HepG2 (cell line): ENCODE results near the gene DHX30. TPM values are rescaled to one million over a fixed set of nuclear protein-coding genes. Genes with fewer than 3 reads are reported as not detected.
"Not testable (repeated sequence)": the region's sequence is repeated elsewhere in the genome, so short reads cannot be mapped to it uniquely, and the experiment has no call there.

Experiments
- ATAC-seq: fragments of 200-7000 bp; cut with Tn5 transposase; 3 replicates; pipeline ENCODE4 v1.9.1; 2020; ENCODE audit warnings: mild to moderate bottlenecking, moderate library complexity
- BruUV-seq: library from RNA; stranded (reverse); fragments of 400-500 nt; replicated peaks from 2 replicates; lab custom pipeline; 2021; lab: Mats Ljungman, UMichigan
- CTCF ChIA-PET: fragments of 300-600 bp; formaldehyde crosslinking; extraction: SDS; loops from one replicate; lab custom pipeline; 2021; ENCODE audit warnings: low total read pairs, inconsistent platforms, low intra/inter-chr PET ratio; lab: Yijun Ruan, JAX
- POLR2A ChIA-PET: fragments of 350-600 bp; sonication (Branson Sonifier 250); formaldehyde crosslinking; loops from one replicate; lab custom pipeline; 2020; ENCODE audit warnings: antibody characterized with exemption, inconsistent platforms; lab: Yijun Ruan, JAX
- DNase-seq: peaks from one replicate; pipeline ENCODE4 v3.0.0-alpha.2; 2015; ENCODE audit warnings: low spot score
- FAIRE-seq: peaks from 3 replicates; lab custom pipeline; 2011; peaks lifted over from hg19 to GRCh38; lab: Jason Lieb, UNC
- H2AFZ ChIP-seq: one replicate; pipeline ENCODE4 v1.6.1; 2011; ENCODE audit warnings: low read length, inconsistent platforms
- H3K27ac ChIP-seq: fragments of 300-600 bp; 3 replicates; pipeline ENCODE4 v1.8.0; 2011; ENCODE audit warnings: mixed run types, mild to moderate bottlenecking, mixed read lengths, low read length, inconsistent platforms; ENCODE audit not compliant: insufficient read depth; ENCODE audit errors: extremely low read length
- H3K27me3 ChIP-seq, 2 experiments: fragments of 200-600 bp in 1 of 2; 2 replicates in 1 of 2; 3 replicates in 1 of 2; pipeline versions ENCODE4 v1.6.0 to v1.8.0; 2011; ENCODE audit warnings: low read length in 2 of 2, mild to moderate bottlenecking in 2 of 2, moderate library complexity in 2 of 2, inconsistent platforms in 1 of 2; ENCODE audit not compliant: insufficient read depth in 2 of 2, control insufficient read depth in 1 of 2
- H3K36me3 ChIP-seq, 2 experiments: fragments of 200-600 bp in 1 of 2; replicated peaks in 1 of 2; 2 replicates in 1 of 2; 3 replicates in 1 of 2; pipeline versions ENCODE4 v1.5.1 to v1.8.0; 2011; ENCODE audit warnings: low read length in 2 of 2, inconsistent platforms in 1 of 2; ENCODE audit not compliant: insufficient read depth in 2 of 2, control insufficient read depth in 1 of 2
- H3K4me1 ChIP-seq: 2 replicates; pipeline ENCODE4 v1.5.1; 2012; ENCODE audit warnings: low read length, inconsistent platforms; ENCODE audit not compliant: insufficient read depth
- H3K4me2 ChIP-seq: 2 replicates; pipeline ENCODE4 v1.6.0; 2011; ENCODE audit warnings: low read depth, low read length, inconsistent platforms
- H3K4me3 ChIP-seq, 3 experiments: fragments of 200-600 bp in 1 of 3; sonication (generic), shearing (Covaris generic) in 1 of 3; replicated peaks in 1 of 3; 2 replicates each; pipeline ENCODE4 v1.5.1; 2011 to 2016; ENCODE audit warnings: low read length in 3 of 3, inconsistent platforms in 2 of 3, low read depth in 2 of 3, mild to moderate bottlenecking in 2 of 3, control low read depth in 1 of 3, mixed read lengths in 1 of 3; ENCODE audit not compliant: insufficient read depth in 1 of 3
- H3K79me2 ChIP-seq: one replicate; pipeline ENCODE4 v1.6.1; 2011; ENCODE audit warnings: low read length, inconsistent platforms; ENCODE audit not compliant: insufficient read depth
- H3K9ac ChIP-seq: 2 replicates; pipeline ENCODE4 v1.6.0; 2011; ENCODE audit warnings: mild to moderate bottlenecking, low read depth, low read length, inconsistent platforms; ENCODE audit not compliant: insufficient read depth
- H3K9me3 ChIP-seq: 2 replicates; pipeline ENCODE4 v1.5.1; 2012; ENCODE audit warnings: mild to moderate bottlenecking, low read length
- H4K20me1 ChIP-seq: 2 replicates; pipeline ENCODE4 v1.6.0; 2011; ENCODE audit warnings: inconsistent platforms, mild to moderate bottlenecking, low read length, moderate library complexity; ENCODE audit not compliant: insufficient read depth
- DZIP1 ChIP-seq: sonication (generic); formaldehyde crosslinking; IDR thresholded peaks from 2 replicates; pipeline ENCODE4 v1.5.0; 2020; ENCODE audit warnings: mild to moderate bottlenecking, missing genetic modification reagents
- FOXP1 ChIP-seq, 2 experiments: fragments of 450-650 bp in 1 of 2; IDR thresholded peaks; 2 replicates each; pipeline ENCODE4 v1.6.1; 2017 to 2018; ENCODE audit warnings: antibody characterized with exemption in 1 of 2
- GTF2F1 ChIP-seq: fragments of 150-350 bp; IDR thresholded peaks from 2 replicates; pipeline ENCODE4 v1.6.1; 2014; ENCODE audit warnings: low read length
- MED13 ChIP-seq: sonication (generic); formaldehyde crosslinking; IDR thresholded peaks from 2 replicates; pipeline ENCODE4 v1.5.0; 2020; ENCODE audit warnings: missing genetic modification reagents
- MYNN ChIP-seq: sonication (generic); formaldehyde crosslinking; IDR thresholded peaks from 2 replicates; pipeline ENCODE4 v1.4.0; 2020; ENCODE audit warnings: mild to moderate bottlenecking, low read depth, missing genetic modification reagents
- NCOA1 ChIP-seq: sonication (generic); formaldehyde crosslinking; IDR thresholded peaks from 2 replicates; pipeline ENCODE4 v1.9.0; 2021; ENCODE audit warnings: missing genetic modification reagents
- SKI ChIP-seq: fragments of 450-650 bp; IDR thresholded peaks from one replicate; pipeline ENCODE4 v1.6.1; 2018; ENCODE audit warnings: mild to moderate bottlenecking; ENCODE audit not compliant: partially characterized antibody
- SRSF1 ChIP-seq: fragments of 200-400 bp; formaldehyde crosslinking; optimal IDR thresholded peaks from 2 replicates; pipeline ENCODE3; 2017; ENCODE audit warnings: mild to moderate bottlenecking, low read depth, low read length, moderate library complexity
- SSRP1 ChIP-seq: IDR thresholded peaks from 2 replicates; pipeline ENCODE4 v1.6.1; 2016; ENCODE audit warnings: control low read depth
- TBX2 ChIP-seq: sonication (generic); formaldehyde crosslinking; IDR thresholded peaks from 2 replicates; pipeline ENCODE4 v1.5.0; 2020; ENCODE audit warnings: missing genetic modification reagents, mild to moderate bottlenecking, borderline replicate concordance
- ZNF251 ChIP-seq: sonication (generic); formaldehyde crosslinking; IDR thresholded peaks from 2 replicates; pipeline ENCODE4 v1.9.0; 2021; ENCODE audit warnings: mild to moderate bottlenecking, missing genetic modification reagents
- ZNF556 ChIP-seq: sonication (generic); formaldehyde crosslinking; IDR thresholded peaks from 2 replicates; pipeline ENCODE4 v1.4.0; 2020; ENCODE audit warnings: mild to moderate bottlenecking, missing genetic modification reagents, borderline replicate concordance
- ZNF704 ChIP-seq: sonication (generic); formaldehyde crosslinking; IDR thresholded peaks from 2 replicates; pipeline ENCODE4 v1.8.1; 2023; ENCODE audit warnings: mild to moderate bottlenecking, inconsistent platforms, moderate library complexity, missing genetic modification reagents, borderline replicate concordance
- ZNF75D ChIP-seq: sonication (generic); formaldehyde crosslinking; IDR thresholded peaks from 2 replicates; pipeline ENCODE4 v1.8.1; 2023; ENCODE audit warnings: missing genetic modification reagents, mild to moderate bottlenecking, borderline replicate concordance
- WGBS: methylation state at CpG from one replicate; pipeline ENCODE4 v1.1.6; 2017; ENCODE audit warnings: low lambda C conversion rate; 5-methylcytosine and 5-hydroxymethylcytosine counted together
- in situ Hi-C: cut with HindIII; loops from 2 replicates; pipeline ENCODE4 v1.10.0; 2017; ENCODE audit warnings: low pct_unique_long_range_greater_than_20kb; ENCODE audit not compliant: extremely low pct_ligation_motif_present
- intact Hi-C: fragments of 100-400 bp; cut with micrococcal nuclease; formaldehyde crosslinking; loops from one replicate; pipeline ENCODE4 v1.10.0; 2022; ENCODE audit not compliant: unreplicated experiment
- polyA plus RNA-seq, 8 experiments: library from polyadenylated mRNA; depleted of rRNA in 3 of 8; stranded (reverse) in 7 of 8; unstranded in 1 of 8; fragments of >200 nt; fragmentation: Illumina TruSeq in 4 of 8; extraction: Trizol in 4 of 8; gene quantifications; 2 replicates each; pipeline versions ENCODE4 v1.2.1 to v1.2.3, GENCODE V29; 2011 to 2016; ENCODE audit warnings: low read depth in 4 of 8, missing spikeins in 1 of 8, mixed read lengths in 1 of 8; ENCODE audit not compliant: insufficient read depth in 1 of 8
- total RNA-seq, 5 experiments: library from RNA; depleted of rRNA; stranded (reverse); fragments of >200 nt; fragmentation: Illumina TruSeq; extraction: Trizol; gene quantifications; 2 replicates each; pipeline ENCODE4 v1.2.3, GENCODE V29; 2016; ENCODE audit warnings: low read depth in 1 of 5

Gene DHX30
- total and polyA plus RNA-seq, 2 of the 13 experiments (the other 11 are each of a cell fraction or from before 2014, with no cell fraction given): 30.6 to 59.4 TPM

GRCh38 chr3:47829482-47829881 is 26.5 kb downstream of the DHX30 start:
- ATAC-seq, H3K4me2 ChIP-seq, H2AFZ ChIP-seq, H3K4me3 ChIP-seq, in situ Hi-C loops, H3K27ac ChIP-seq, POLR2A ChIA-PET, H4K20me1 ChIP-seq, H3K9me3 ChIP-seq, H3K9ac ChIP-seq, DNase-seq, intact Hi-C loops, FAIRE-seq, H3K27me3 ChIP-seq, CTCF ChIA-PET, BruUV-seq: not testable (repeated sequence)
- peaks cover 17% of the 10 kb centered on the region for H3K4me1 ChIP-seq
- peaks cover 28% of the 10 kb centered on the region for H3K79me2 ChIP-seq
- 97% methylated on average over 9 of the region's 9 CpGs for WGBS
- peaks cover 19 to 53% of the 10 kb centered on the region in 2 experiments for H3K36me3 ChIP-seq

- FAIRE-seq: no peak
- peaks cover 21 to 64% of the 10 kb centered on the region in 2 experiments; a peak in 4 of 5 replicates for H3K36me3 ChIP-seq
- TF ChIP-seq SKI (no peak), TBX2 (CRISPR knock-in tag) (no peak), DZIP1 (CRISPR knock-in tag) (no peak), MED13 (CRISPR knock-in tag) (no peak), ZNF75D (no peak), ZNF556 (CRISPR knock-in tag) (no peak), SSRP1 (no peak), FOXP1 (IDR thresholded peaks at IDR 0.05) (no peak), FOXP1 (CRISPR knock-in tag; IDR thresholded peaks at IDR 0.05) (no peak), NCOA1 (CRISPR knock-in tag) (no peak), GTF2F1 (no peak), MYNN (no peak), ZNF704 (CRISPR knock-in tag) (no peak), ZNF251 (CRISPR knock-in tag) (no peak), SRSF1 (no peak)
Measured at GRCh38 chr3:47836986-47837385, 34.0 kb downstream of the DHX30 start.

More at GRCh38 chr3:47836986-47837385, 34.0 kb downstream of the DHX30 start:
- H3K4me2 ChIP-seq: no peak overlapping the region
- no peak overlapping the region for H3K4me3 ChIP-seq
- no peak for DNase-seq
- peaks cover 3% of the 10 kb centered on the region for H3K79me2 ChIP-seq
- no peak overlapping the region for H2AFZ ChIP-seq
- no peaks in the 10 kb centered on the region for H3K27me3 ChIP-seq
- H3K4me1 ChIP-seq: no peaks in the 10 kb centered on the region
- POLR2A ChIA-PET: interaction anchor here (1.1 to 1.6 kb wide), 2 partner anchors 12 to 153 kb away, joined by 4 to 12 read pairs; no protein-coding TSS in a partner anchor
- BruUV-seq: no TSS peak
- no peaks in the 10 kb centered on the region for H3K9me3 ChIP-seq
- intact Hi-C loops: loop anchor here (1.0 to 2.0 kb wide), 3 partner anchors 153 to 322 kb away; no protein-coding TSS in a partner anchor
- WGBS: over 99% methylated on average over 7 of the region's 7 CpGs
- in situ Hi-C loops: no loop called here
- H4K20me1 ChIP-seq: peaks cover 6% of the 10 kb centered on the region
- no peak overlapping the region for H3K9ac ChIP-seq
- no peak overlapping the region for H3K27ac ChIP-seq
- CTCF ChIA-PET: interaction anchor here (2.2 to 2.3 kb wide), 2 partner anchors 153 to 314 kb away, joined by 11 to 13 read pairs; no protein-coding TSS in a partner anchor
- ATAC-seq: peak; percentile 23; the same call in 2 of the 3 replicates
